Keratinocyte (primary cell): ENCODE measurements around the gene ZNF99. TPM values are rescaled to one million over a fixed set of nuclear protein-coding genes. Genes with fewer than 3 reads are reported as not detected.

Source experiments
- DNase-seq: peaks from one replicate; pipeline ENCODE4 v3.0.0-alpha.2; 2011; ENCODE audit warnings: low read depth, missing footprints, low spot score
- FAIRE-seq: peaks from 2 replicates; lab custom pipeline; 2011; peaks lifted over from hg19 to GRCh38; lab: Jason Lieb, UNC
- H2AFZ ChIP-seq: 2 replicates; pipeline ENCODE4 v1.6.0; 2012; ENCODE audit warnings: low read length, control low read depth, inconsistent platforms; ENCODE audit not compliant: control insufficient read depth
- H3K27ac ChIP-seq: 2 replicates; pipeline ENCODE4 v1.5.1; 2011; ENCODE audit warnings: low read length; ENCODE audit not compliant: control insufficient read depth, insufficient read depth
- H3K27me3 ChIP-seq: 3 replicates; pipeline ENCODE4 v1.6.0; 2011; ENCODE audit warnings: low read length; ENCODE audit not compliant: control insufficient read depth, insufficient read depth; ENCODE audit errors: extremely low read depth
- H3K36me3 ChIP-seq, 2 experiments: 2 replicates in 1 of 2; 3 replicates in 1 of 2; pipeline ENCODE4 v1.5.1; 2011; ENCODE audit warnings: low read length in 2 of 2, mild to moderate bottlenecking in 1 of 2; ENCODE audit not compliant: control insufficient read depth in 2 of 2, insufficient read depth in 2 of 2; ENCODE audit errors: extremely low read depth in 1 of 2
- H3K4me1 ChIP-seq: 3 replicates; pipeline ENCODE4 v1.5.1; 2011; ENCODE audit warnings: low read length; ENCODE audit not compliant: control insufficient read depth, insufficient read depth; ENCODE audit errors: extremely low read depth
- H3K4me2 ChIP-seq: 3 replicates; pipeline ENCODE4 v1.6.0; 2011; ENCODE audit warnings: low read depth, low read length; ENCODE audit not compliant: control insufficient read depth, insufficient read depth; ENCODE audit errors: extremely low read depth
- H3K4me3 ChIP-seq, 3 experiments: fragments of 200-600 bp in 1 of 3; sonication (generic) in 1 of 3; 2 replicates in 2 of 3; 3 replicates in 1 of 3; pipeline ENCODE4 v1.5.1; 2011 to 2016; ENCODE audit warnings: low read length in 3 of 3, mild to moderate bottlenecking in 3 of 3, control low read depth in 2 of 3, inconsistent platforms in 1 of 3, low read depth in 1 of 3, mixed read lengths in 1 of 3, mixed run types in 1 of 3, moderate library complexity in 1 of 3; ENCODE audit not compliant: control insufficient read depth in 2 of 3, insufficient read depth in 2 of 3; ENCODE audit errors: extremely low read depth in 1 of 3
- H3K79me2 ChIP-seq: 2 replicates; pipeline ENCODE4 v1.6.0; 2012; ENCODE audit warnings: low read length; ENCODE audit not compliant: control insufficient read depth, insufficient read depth
- H3K9ac ChIP-seq: 3 replicates; pipeline ENCODE4 v1.6.0; 2011; ENCODE audit warnings: low read length; ENCODE audit not compliant: control insufficient read depth, insufficient read depth; ENCODE audit errors: extremely low read depth
- H3K9me1 ChIP-seq: 3 replicates; pipeline ENCODE4 v1.6.0; 2011; ENCODE audit warnings: low read length; ENCODE audit not compliant: control insufficient read depth, insufficient read depth; ENCODE audit errors: extremely low read depth
- H3K9me3 ChIP-seq: 2 replicates; pipeline ENCODE4 v1.5.1; 2012; ENCODE audit warnings: low read depth, low read length; ENCODE audit not compliant: control insufficient read depth
- H4K20me1 ChIP-seq: 3 replicates; pipeline ENCODE4 v1.6.0; 2011; ENCODE audit warnings: low read length; ENCODE audit not compliant: control insufficient read depth, insufficient read depth; ENCODE audit errors: extremely low read depth
- CTCF ChIP-seq, 3 experiments: IDR thresholded peaks in 1 of 3; conservative IDR thresholded peaks in 1 of 3; optimal IDR thresholded peaks in 1 of 3; 2 replicates in 2 of 3; 3 replicates in 1 of 3; pipeline versions ENCODE3 to v1.5.1; 2011; ENCODE audit warnings: low read length in 3 of 3, mild to moderate bottlenecking in 3 of 3, moderate library complexity in 2 of 3, control low read depth in 1 of 3, inconsistent platforms in 1 of 3; ENCODE audit not compliant: insufficient read depth in 2 of 3; ENCODE audit errors: extremely low read depth in 1 of 3
- EZH2 ChIP-seq: IDR thresholded peaks from one replicate; pipeline ENCODE4 v1.6.1; 2012; ENCODE audit warnings: inconsistent platforms, mild to moderate bottlenecking, low read length, moderate library complexity
- dilution Hi-C: fragments of 300-500 bp; cut with MboI; formaldehyde crosslinking; loops from one replicate; pipeline ENCODE4 v1.7.0; 2020; ENCODE audit warnings: low sequenced_read_pairs; ENCODE audit not compliant: extremely low pct_ligation_motif_present
- polyA plus RNA-seq, 5 experiments: library from polyadenylated mRNA; depleted of rRNA in 3 of 5; stranded (reverse) in 3 of 5; stranded (forward) in 1 of 5; unstranded in 1 of 5; fragments of >200 nt; gene quantifications; 1 replicate in 1 of 5; 2 replicates in 3 of 5; 3 replicates in 1 of 5; pipeline versions ENCODE4 v1.2.1 to v1.2.3, GENCODE V29; 2011 to 2012; ENCODE audit warnings: missing spikeins in 2 of 5, low read depth in 1 of 5, low replicate concordance in 1 of 5

ZNF99 gene
- polyA plus RNA-seq, 1 donor (not counting 4 experiments of a cell fraction or from before 2014, with no cell fraction given), result not detected

GRCh38 chr19:22831211-22831610 lies 47.3 kb upstream of the ZNF99 start:
- H3K9me3 ChIP-seq, result peaks cover 2% of the 10 kb centered on the region
- no peaks in the 10 kb centered on the region for H3K36me3 ChIP-seq
- no peak overlapping the region for H2AFZ ChIP-seq
- H3K27ac ChIP-seq, result no peak overlapping the region
- dilution Hi-C loops, result no loop called here
- no peak overlapping the region for H3K4me2 ChIP-seq
- no peak overlapping the region for H3K9ac ChIP-seq
- no peaks in the 10 kb centered on the region for H3K27me3 ChIP-seq
- no peak overlapping the region for H3K4me3 ChIP-seq
- no peaks in the 10 kb centered on the region for H4K20me1 ChIP-seq
- no peaks in the 10 kb centered on the region for H3K79me2 ChIP-seq
- TF ChIP-seq CTCF (optimal IDR thresholded peaks at IDR 0.05 in 1 of 3, IDR thresholded peaks at IDR 0.05 in 1 of 3, conservative IDR thresholded peaks at IDR 0.05 in 1 of 3; ENCODE audit: extremely low read depth in 1 of 3, insufficient read depth in 2 of 3, low read length in 3 of 3) (no peak), EZH2 (no peak)
- no peak for DNase-seq
- no peak for FAIRE-seq
- H3K4me1 ChIP-seq, result no peaks in the 10 kb centered on the region
- no peaks in the 10 kb centered on the region for H3K9me1 ChIP-seq

GRCh38 chr19:22814124-22814523 lies 30.2 kb upstream of the ZNF99 start:
- dilution Hi-C loops, result no loop called here
- H3K9me3 ChIP-seq, result peaks cover 6% of the 10 kb centered on the region
- no peak overlapping the region for H3K4me2 ChIP-seq
- no peaks in the 10 kb centered on the region for H3K36me3 ChIP-seq
- no peaks in the 10 kb centered on the region for H4K20me1 ChIP-seq
- no peak overlapping the region for H3K9ac ChIP-seq
- no peak for TF ChIP-seq CTCF (optimal IDR thresholded peaks at IDR 0.05 in 1 of 3, IDR thresholded peaks at IDR 0.05 in 1 of 3, conservative IDR thresholded peaks at IDR 0.05 in 1 of 3; ENCODE audit: extremely low read depth in 1 of 3, insufficient read depth in 2 of 3, low read length in 3 of 3)
- TF ChIP-seq EZH2, result no peak
- H3K4me3 ChIP-seq, result no peak overlapping the region
- no peak overlapping the region for H2AFZ ChIP-seq
- H3K4me1 ChIP-seq, result no peaks in the 10 kb centered on the region
- no peaks in the 10 kb centered on the region for H3K9me1 ChIP-seq
- DNase-seq, result no peak
- FAIRE-seq, result no peak
- no peaks in the 10 kb centered on the region for H3K79me2 ChIP-seq
- no peak overlapping the region for H3K27ac ChIP-seq
- H3K27me3 ChIP-seq, result no peaks in the 10 kb centered on the region
